Lower leg skin (tissue), 3 donors: ENCODE data around the gene CAB39.

ENCODE experiments used
- POLR2A ChIP-seq, 2 donors: fragments of 450-650 bp; IDR thresholded peaks; one replicate each; pipeline ENCODE4 v1.6.1; 2016 to 2017; ENCODE audit warnings: antibody characterized with exemption in 2 of 2, mild to moderate bottlenecking in 1 of 2, moderate library complexity in 1 of 2
- TF ChIP-seq, protein P1 (sequence below), 3 donors: fragments of 450-650 bp; IDR thresholded peaks; one replicate each; pipeline ENCODE4 v1.5.1; 2016; ENCODE audit warnings: antibody characterized with exemption in 3 of 3, mild to moderate bottlenecking in 3 of 3, moderate library complexity in 2 of 3

DNA sequence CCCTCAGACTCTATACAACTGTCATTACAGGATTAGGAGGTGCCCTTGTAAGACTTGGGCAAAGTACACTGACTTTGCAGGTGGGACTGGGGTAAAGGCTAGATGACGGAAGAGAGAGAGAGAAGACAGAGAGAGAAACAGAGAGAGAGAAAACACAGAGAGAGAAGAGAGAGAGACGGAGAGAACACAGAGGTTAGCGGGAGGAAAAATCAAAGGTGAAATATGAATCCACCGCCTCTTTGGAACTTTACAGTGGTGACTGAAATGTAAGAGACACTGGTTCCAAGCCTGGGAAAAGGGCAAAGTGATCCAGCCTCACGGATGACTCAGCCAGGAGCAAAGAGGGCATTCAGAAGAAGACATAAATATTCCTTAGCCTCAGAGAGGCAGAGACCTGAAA lies 25.1 kb upstream of the CAB39 start:
- no peak for TF ChIP-seq POLR2A (IDR thresholded peaks at IDR 0.05)
- TF ChIP-seq, protein P1, sequence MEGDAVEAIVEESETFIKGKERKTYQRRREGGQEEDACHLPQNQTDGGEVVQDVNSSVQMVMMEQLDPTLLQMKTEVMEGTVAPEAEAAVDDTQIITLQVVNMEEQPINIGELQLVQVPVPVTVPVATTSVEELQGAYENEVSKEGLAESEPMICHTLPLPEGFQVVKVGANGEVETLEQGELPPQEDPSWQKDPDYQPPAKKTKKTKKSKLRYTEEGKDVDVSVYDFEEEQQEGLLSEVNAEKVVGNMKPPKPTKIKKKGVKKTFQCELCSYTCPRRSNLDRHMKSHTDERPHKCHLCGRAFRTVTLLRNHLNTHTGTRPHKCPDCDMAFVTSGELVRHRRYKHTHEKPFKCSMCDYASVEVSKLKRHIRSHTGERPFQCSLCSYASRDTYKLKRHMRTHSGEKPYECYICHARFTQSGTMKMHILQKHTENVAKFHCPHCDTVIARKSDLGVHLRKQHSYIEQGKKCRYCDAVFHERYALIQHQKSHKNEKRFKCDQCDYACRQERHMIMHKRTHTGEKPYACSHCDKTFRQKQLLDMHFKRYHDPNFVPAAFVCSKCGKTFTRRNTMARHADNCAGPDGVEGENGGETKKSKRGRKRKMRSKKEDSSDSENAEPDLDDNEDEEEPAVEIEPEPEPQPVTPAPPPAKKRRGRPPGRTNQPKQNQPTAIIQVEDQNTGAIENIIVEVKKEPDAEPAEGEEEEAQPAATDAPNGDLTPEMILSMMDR (IDR thresholded peaks at IDR 0.05) = no peak
